SK-N-SH (cell line): Measurements from ENCODE around the gene IKZF2.

Source experiments
- GABPA ChIP-seq: IDR thresholded peaks from 2 replicates; pipeline ENCODE4 v1.4.0; 2012; ENCODE audit warnings: low read depth, mild to moderate bottlenecking
- JUND ChIP-seq: IDR thresholded peaks from 2 replicates; pipeline ENCODE4 v1.4.0; 2012
- MXI1 ChIP-seq: IDR thresholded peaks from 2 replicates; pipeline ENCODE4 v1.6.1; 2012; ENCODE audit warnings: mild to moderate bottlenecking, low read depth, low read length, improper control_type of control experiment
- NRF1 ChIP-seq: IDR thresholded peaks from 2 replicates; pipeline ENCODE4 v1.6.1; 2012; ENCODE audit warnings: low read depth, mild to moderate bottlenecking, low read length
- RFX5 ChIP-seq: IDR thresholded peaks from 2 replicates; pipeline ENCODE4 v1.6.1; 2012; ENCODE audit warnings: mild to moderate bottlenecking, improper control_type of control experiment, low read length
- TF ChIP-seq, protein P1 (sequence below): fragments of 200-600 bp; sonication (generic); IDR thresholded peaks from 2 replicates; pipeline ENCODE4 v1.6.1; 2017; ENCODE audit warnings: antibody characterized with exemption, mild to moderate bottlenecking, moderate library complexity

DNA sequence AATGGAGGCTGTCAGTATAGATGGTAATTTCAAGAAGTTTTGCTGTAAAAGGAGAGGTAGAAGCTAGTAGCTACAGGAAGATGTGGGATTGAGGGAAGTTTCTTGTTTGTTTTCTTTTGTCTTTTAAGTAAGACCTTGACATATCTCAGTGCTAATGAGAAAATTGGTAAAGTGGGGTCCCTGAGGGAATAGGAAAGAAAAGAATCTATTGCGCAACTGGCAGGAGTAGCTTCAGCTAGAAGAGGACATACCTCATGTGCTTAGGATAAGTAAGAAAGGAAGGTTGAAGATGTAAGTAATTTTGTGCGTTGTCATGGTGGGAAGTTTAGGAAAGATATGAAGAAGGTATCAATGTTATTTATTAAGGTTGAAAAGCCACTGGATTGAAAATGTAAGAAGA is 8.4 kb upstream of the IKZF2 start:
- TF ChIP-seq GABPA (no peak), NRF1 (no peak), JUND (no peak), MXI1 (no peak), RFX5 (no peak)
- TF ChIP-seq, protein P1, sequence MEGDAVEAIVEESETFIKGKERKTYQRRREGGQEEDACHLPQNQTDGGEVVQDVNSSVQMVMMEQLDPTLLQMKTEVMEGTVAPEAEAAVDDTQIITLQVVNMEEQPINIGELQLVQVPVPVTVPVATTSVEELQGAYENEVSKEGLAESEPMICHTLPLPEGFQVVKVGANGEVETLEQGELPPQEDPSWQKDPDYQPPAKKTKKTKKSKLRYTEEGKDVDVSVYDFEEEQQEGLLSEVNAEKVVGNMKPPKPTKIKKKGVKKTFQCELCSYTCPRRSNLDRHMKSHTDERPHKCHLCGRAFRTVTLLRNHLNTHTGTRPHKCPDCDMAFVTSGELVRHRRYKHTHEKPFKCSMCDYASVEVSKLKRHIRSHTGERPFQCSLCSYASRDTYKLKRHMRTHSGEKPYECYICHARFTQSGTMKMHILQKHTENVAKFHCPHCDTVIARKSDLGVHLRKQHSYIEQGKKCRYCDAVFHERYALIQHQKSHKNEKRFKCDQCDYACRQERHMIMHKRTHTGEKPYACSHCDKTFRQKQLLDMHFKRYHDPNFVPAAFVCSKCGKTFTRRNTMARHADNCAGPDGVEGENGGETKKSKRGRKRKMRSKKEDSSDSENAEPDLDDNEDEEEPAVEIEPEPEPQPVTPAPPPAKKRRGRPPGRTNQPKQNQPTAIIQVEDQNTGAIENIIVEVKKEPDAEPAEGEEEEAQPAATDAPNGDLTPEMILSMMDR: no peak
